HUES64 (cell line): ENCODE data around the gene COQ9.

Experiments used
- H3K27ac ChIP-seq: 2 replicates; pipeline ENCODE4 v1.7.0; 2013; ENCODE audit warnings: low read depth, low read length, inconsistent platforms
- H3K27me3 ChIP-seq: 2 replicates; pipeline ENCODE4 v1.6.1; 2013; ENCODE audit warnings: mild to moderate bottlenecking, low read length; ENCODE audit not compliant: insufficient read depth
- H3K36me3 ChIP-seq: 2 replicates; pipeline ENCODE4 v1.6.1; 2013; ENCODE audit warnings: mild to moderate bottlenecking, low read length; ENCODE audit not compliant: insufficient read depth
- H3K4me1 ChIP-seq: 2 replicates; pipeline ENCODE4 v1.6.1; 2013; ENCODE audit warnings: mild to moderate bottlenecking, low read length, moderate library complexity; ENCODE audit not compliant: insufficient read depth
- H3K4me3 ChIP-seq: 2 replicates; pipeline ENCODE4 v1.5.1; 2013; ENCODE audit warnings: mild to moderate bottlenecking, low read length, moderate library complexity
- H3K9ac ChIP-seq: 2 replicates; pipeline ENCODE4 v1.6.1; 2013; ENCODE audit warnings: mild to moderate bottlenecking, low read depth, low read length
- H3K9me3 ChIP-seq: 2 replicates; pipeline ENCODE4 v1.6.1; 2013; ENCODE audit warnings: low read depth, low read length; ENCODE audit not compliant: insufficient read depth
- WGBS: fragments of 150-250, 120-280 bp; methylation state at CpG from one replicate; pipeline ENCODE4 v1.1.7; 2013; ENCODE audit warnings: missing lambda C conversion rate; 5-methylcytosine and 5-hydroxymethylcytosine counted together

The COQ9 gene

DNA sequence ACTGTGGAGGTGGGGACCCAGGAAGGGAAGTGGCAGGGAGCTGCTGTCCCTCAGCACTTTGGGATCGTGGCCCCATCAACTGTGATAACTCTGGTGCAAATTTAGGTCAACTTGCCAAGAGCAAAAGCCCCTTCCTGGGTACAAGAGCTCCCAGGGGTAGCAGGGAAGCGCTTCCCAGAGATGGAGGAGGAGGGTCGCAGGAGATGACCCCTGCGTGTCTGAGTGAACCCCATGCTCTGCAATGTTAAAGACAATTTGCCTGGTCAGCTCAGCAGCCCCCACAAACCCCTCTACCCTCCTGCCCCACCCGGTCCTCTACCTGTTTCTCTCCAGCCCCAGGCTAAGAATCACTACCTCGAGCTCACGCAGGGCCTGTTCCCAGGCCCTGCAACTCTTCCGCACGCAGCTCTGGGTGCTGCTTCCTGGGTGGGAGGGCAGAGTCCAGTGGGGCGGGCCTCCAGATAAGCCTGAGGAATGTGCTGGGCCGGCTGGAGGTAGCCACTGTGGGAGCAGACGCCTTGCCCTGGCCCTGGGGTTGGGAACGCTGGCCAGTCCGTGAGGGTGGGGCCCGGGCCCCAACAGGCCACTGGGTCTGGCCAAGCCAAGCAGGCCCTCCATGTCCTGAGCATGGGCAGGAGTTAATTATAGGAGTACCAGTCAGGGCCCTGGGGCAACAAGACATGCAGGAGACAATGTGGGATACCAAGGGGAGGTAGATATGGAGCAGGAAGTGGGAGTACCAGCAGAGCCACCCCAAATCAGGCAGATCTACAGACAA is 32.9 kb downstream of the COQ9 start:
- 41% methylated on average over 15 of the region's 15 CpGs for WGBS
- H3K36me3 ChIP-seq = no peaks in the 10 kb centered on the region
- no peaks in the 10 kb centered on the region for H3K9me3 ChIP-seq
- no peak overlapping the region for H3K27ac ChIP-seq
- H3K27me3 ChIP-seq = peaks cover 18% of the 10 kb centered on the region; the same call in 1 of the 2 replicates
- H3K4me1 ChIP-seq = peaks cover 31% of the 10 kb centered on the region
- H3K4me3 ChIP-seq = peak overlapping the region; percentile 66
- H3K9ac ChIP-seq = no peak overlapping the region

DNA sequence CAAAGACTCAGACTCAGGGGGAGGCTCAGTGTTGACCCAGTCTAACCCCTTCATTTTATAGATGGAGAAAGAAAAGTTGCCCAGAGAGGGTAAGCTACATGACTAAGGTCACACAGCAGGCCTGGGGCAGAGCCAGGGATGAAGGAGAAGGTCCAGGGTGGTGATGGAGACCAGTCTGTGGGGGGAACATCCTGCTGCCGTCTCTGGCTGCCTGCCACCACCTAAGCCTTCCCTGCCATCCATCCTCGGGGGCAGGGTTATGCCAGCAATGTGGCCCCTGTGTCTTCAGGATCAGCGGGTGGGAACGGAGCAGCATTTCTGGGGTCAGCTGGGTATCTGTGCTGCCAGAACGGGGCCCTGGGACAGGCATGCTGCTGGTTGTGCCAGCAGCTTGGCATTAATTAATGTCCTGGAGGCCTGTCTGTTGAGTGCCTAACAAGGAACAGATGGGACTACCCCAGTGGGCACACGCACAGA is 33.5 kb downstream of the COQ9 start:
- no peak overlapping the region for H3K27ac ChIP-seq
- H3K36me3 ChIP-seq = no peaks in the 10 kb centered on the region
- peaks cover 29% of the 10 kb centered on the region for H3K4me1 ChIP-seq
- H3K9ac ChIP-seq = no peak overlapping the region
- no peaks in the 10 kb centered on the region for H3K9me3 ChIP-seq
- H3K4me3 ChIP-seq = no peak overlapping the region
- 91% methylated on average over 6 of the region's 6 CpGs for whole genome bisulfite sequencing
- peaks cover 24% of the 10 kb centered on the region; the same call in 1 of the 2 replicates for H3K27me3 ChIP-seq

DNA sequence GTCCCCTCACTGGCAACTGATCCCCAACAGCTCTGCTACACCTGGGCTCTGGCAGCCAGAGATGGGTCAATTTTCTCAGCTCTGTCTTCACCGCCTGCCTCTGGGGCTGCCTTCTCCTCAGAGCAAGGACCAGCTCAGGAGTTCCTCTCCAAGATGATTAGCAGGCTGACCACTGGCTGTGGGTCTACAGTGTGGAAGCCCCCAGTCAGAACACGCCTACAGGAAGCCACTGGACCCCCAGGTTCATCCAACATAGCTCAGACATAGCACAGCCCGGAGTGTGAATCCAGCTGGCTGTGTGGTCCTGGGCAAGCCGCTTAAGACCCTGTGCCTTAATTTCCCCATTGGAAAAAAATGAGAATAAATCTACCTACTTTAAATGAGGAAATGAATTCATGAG is 34.1 kb downstream of the COQ9 start:
- WGBS = 93% methylated on average over 4 of the region's 4 CpGs
- no peaks in the 10 kb centered on the region for H3K9me3 ChIP-seq
- H3K36me3 ChIP-seq = no peaks in the 10 kb centered on the region
- H3K4me1 ChIP-seq = peaks cover 24% of the 10 kb centered on the region
- no peak overlapping the region for H3K9ac ChIP-seq
- no peak overlapping the region for H3K27ac ChIP-seq
- H3K4me3 ChIP-seq = no peak overlapping the region
- H3K27me3 ChIP-seq = peaks cover 26% of the 10 kb centered on the region; the same call in 1 of the 2 replicates

DNA sequence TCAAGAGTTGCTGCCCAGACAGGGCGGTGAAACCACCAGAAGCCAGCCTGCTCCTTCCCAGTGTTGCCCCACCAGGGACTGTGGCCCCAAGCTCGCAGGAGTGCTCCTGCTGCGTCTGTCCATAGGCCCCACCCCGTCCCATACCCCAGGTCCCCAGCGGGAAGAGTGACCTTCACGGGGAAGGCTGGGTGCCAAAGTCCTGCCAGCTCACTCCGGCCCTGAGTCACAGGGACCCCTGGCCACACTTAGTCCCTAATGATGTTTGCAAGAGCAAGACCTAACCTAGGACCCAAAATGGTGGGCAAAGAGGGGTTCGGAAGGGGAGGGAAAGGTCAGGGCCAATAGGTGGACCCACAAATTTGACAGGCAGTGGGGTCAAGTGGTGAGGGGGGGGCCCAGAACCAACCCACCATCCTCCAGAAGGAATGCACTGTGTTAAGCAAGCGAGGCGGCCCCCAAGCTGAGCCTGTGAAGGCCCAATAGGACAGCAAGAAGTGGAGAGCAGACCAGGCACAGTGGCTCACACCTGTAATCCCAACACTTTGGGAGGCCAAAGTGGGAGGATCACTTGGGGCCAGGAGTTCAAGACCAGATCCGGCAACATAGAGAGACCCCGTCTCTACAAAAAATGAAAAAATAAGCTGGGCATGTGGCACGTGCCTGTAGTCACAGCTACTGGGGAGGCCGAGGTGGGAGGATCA is 35.7 kb downstream of the COQ9 start:
- Histone ChIP-seq H3K27ac (no peak overlapping the region), H3K9ac (no peak overlapping the region), H3K4me3 (no peak overlapping the region), H3K9me3 (no peaks in the 10 kb centered on the region), H3K27me3 (peaks cover 26% of the 10 kb centered on the region; the same call in 1 of the 2 replicates), H3K36me3 (no peaks in the 10 kb centered on the region), H3K4me1 (peaks cover 10% of the 10 kb centered on the region; the same call in 1 of the 2 replicates)
- 90% methylated on average over 13 of the region's 14 CpGs for WGBS

DNA sequence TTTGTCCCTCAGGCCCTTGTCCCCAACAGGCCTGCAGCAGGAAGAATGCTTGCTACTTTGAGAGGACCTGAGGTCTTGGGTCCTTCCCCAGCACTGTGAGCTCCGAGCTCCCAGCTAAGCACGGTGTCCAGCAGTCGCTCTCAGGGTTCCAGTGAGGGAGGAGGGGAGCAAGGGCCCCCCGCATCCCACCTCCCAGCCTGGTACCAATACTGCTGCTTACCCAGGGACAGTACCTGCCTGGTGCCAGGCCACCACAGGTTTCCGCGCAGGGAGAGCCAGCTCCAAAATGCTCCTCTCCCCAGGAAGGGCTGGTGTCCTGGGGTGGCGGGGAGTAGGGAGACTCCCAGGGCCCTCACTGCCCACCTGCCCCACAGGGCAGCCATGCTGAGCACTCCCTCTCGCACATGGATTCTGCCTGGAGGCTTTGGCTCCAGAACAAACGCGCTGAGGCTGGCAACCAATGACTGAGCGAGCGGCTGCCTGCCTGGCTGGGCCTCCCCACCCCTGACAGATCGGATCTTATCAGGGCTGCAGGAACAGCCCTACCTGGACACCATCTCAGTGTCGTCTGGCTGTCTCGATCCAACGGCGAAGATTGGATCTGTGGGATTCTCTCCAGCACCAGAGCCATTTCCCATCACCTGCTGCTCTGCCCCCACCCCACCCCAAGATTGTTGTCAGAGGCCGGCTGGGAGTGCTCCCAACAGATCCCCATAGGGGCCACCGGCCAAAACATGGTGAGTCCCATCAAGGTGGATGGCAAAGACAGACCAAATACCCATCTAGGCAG is 36.6 kb downstream of the COQ9 start:
- peaks cover 21% of the 10 kb centered on the region; the same call in 1 of the 2 replicates for H3K27me3 ChIP-seq
- H3K4me3 ChIP-seq = no peak overlapping the region
- H3K36me3 ChIP-seq = no peaks in the 10 kb centered on the region
- 84% methylated on average over 19 of the region's 19 CpGs for WGBS
- peaks cover 6% of the 10 kb centered on the region; the same call in 1 of the 2 replicates for H3K4me1 ChIP-seq
- no peaks in the 10 kb centered on the region for H3K9me3 ChIP-seq
- no peak overlapping the region for H3K9ac ChIP-seq
- no peak overlapping the region for H3K27ac ChIP-seq

DNA sequence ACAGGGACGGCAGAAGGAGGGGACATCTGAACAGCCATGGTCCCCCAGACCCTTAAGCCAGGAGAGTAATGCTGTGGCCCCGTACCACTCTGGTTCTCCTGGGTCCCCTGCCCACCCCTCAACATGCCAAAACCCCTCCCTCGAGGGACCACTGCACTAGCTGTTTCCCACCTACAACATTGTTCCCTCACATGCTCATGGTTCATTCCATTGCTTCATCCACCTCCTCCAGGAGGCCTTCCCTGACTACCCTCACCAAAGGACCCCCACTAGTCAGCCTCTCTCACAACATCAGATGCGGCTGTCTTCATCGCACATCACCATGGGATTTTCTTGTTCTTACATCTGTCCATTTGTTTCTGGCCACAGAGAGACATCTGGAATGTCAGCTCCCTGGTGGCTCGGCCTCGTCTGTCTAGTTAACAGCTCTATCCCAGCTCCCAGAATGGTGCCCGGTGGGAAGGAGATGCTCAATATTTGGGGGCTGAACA is 37.3 kb downstream of the COQ9 start:
- no peak overlapping the region for H3K4me3 ChIP-seq
- H3K9ac ChIP-seq = no peak overlapping the region
- H3K36me3 ChIP-seq = no peaks in the 10 kb centered on the region
- peaks cover 5% of the 10 kb centered on the region; the same call in 1 of the 2 replicates for H3K4me1 ChIP-seq
- H3K27me3 ChIP-seq = peaks cover 16% of the 10 kb centered on the region; the same call in 1 of the 2 replicates
- WGBS = 92% methylated on average over 8 of the region's 8 CpGs
- H3K27ac ChIP-seq = no peak overlapping the region
- 0 out of 2 replicates have a peak, but pooled peaks cover 4% of the 10 kb centered on the region for H3K9me3 ChIP-seq

DNA sequence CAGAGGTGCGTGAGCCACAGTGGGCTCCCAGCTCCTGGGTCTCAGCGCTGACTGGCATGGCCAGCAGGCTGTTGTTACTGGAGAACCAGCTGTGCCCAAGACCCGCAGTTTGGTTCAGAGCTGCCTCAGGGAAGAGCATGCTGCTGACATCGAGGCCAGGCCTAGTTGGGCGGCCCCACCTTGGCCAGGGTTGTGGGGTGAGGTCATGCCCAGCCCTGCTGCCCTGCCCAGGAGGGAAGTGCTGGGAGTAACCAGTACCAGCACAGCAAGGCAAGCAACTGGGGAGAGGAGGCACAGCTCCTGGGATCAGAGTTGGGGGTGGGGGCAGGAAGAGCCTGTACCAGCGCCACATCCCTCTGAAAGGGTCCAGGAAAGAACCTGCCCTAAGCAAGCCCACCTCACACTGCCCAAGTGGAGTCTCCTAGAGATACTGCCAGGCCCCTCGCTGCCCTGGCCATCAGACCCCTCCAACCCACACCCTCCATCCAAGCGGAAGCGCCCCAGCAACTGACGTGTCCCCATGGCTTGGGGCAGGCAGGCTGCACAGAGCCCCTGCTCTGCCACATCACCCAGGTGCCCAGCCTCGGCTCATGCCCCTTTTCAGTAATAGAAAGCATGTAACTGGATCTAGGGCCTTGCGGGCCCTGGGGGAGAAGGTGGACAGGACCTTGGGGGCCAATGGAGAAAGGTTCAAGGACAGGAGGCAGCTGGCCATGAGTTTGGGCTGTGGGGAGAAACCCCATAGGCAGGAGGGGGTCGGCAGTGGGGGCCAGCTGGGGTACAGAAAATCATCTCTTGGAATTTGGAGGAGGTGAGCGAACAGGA is 38.0 kb downstream of the COQ9 start:
- Histone ChIP-seq H3K9me3 (0 out of 2 replicates have a peak, but pooled peaks cover 4% of the 10 kb centered on the region), H3K27ac (no peak overlapping the region), H3K4me1 (peaks cover 3% of the 10 kb centered on the region; the same call in 1 of the 2 replicates), H3K9ac (0 out of 2 replicates have a peak overlapping the region, but pooled peaks have one; percentile 47), H3K4me3 (peak overlapping the region; percentile 61), H3K27me3 (peaks cover 16% of the 10 kb centered on the region; the same call in 1 of the 2 replicates), H3K36me3 (no peaks in the 10 kb centered on the region)
- 80% methylated on average over 14 of the region's 14 CpGs for WGBS

DNA sequence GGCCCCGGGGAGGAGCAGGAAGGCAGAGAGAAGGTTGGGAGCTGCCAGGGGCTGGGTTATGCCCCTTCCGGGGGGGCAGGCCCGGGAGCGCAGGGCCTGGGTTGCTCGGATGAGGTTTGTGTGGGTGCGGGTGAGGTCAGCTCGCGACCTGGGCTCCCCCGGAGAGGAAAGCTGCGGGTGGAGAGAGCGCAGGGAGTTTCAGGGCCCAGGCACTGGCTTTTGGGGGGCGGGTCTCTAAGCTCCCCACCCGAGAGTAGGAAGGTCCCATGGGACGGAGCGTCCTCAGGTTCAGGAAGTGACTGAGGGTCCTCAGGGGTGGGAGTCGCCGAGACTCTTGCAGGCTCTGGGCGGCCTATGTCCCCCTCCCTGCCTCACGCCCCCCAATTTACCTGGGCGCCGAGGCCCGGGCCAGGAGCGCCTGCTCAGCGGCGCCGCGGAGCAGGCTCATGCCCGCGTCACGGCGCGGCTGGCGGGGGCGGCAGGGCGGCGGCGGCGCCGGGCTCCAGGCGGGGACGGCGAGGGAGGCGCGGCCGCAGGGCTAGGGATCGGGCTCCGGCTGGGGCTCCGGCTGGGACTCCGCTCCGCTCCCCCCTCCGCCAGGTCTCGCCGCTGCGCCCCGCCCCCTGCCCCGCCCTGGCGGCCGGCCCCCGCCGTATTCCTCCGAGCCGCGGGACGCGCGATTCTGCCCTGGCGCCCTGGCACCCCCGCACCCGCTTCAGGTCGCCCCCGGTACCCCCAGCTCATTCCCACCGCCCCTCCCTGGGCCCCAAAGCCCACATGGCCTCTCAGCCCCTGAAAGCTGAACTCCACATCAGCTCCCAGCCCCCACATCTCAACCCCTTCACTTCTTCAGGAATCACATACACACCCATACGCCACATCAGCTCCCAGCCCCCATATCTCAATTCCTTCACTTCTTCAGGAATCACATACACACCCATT is 38.9 kb downstream of the COQ9 start, which contains the start of gene DOK4:
TSS of gene DOK4 (minus strand) at position 578 of the 942 bp plus-strand sequence. CDS start 6,986 bp downstream, outside the sequence.
- H3K4me1 ChIP-seq = no peaks in the 10 kb centered on the region
- H3K36me3 ChIP-seq = no peaks in the 10 kb centered on the region
- H3K9ac ChIP-seq = peak within 1 kb of the TSS; percentile 47; the same call in 1 of the 2 replicates
- WGBS = 2% methylated on average over 73 of the region's 73 CpGs
- H3K27me3 ChIP-seq = peaks cover 16% of the 10 kb centered on the region
- no peak within 1 kb of the TSS for H3K27ac ChIP-seq
- H3K4me3 ChIP-seq = peak within 1 kb of the TSS; percentile 61
- 0 out of 2 replicates have a peak, but pooled peaks cover 4% of the 10 kb centered on the region for H3K9me3 ChIP-seq
